CD4-positive, alpha-beta T cell treated with Interleukin-2 at 100 ng/mL for 4 hours (primary cell): ENCODE data around the gene AGAP1.

Experiments
- DNase-seq: peaks from one replicate; pipeline ENCODE4 v3.0.0-alpha.2; 2020; ENCODE audit warnings: low spot score

AGAP1 gene

DNA sequence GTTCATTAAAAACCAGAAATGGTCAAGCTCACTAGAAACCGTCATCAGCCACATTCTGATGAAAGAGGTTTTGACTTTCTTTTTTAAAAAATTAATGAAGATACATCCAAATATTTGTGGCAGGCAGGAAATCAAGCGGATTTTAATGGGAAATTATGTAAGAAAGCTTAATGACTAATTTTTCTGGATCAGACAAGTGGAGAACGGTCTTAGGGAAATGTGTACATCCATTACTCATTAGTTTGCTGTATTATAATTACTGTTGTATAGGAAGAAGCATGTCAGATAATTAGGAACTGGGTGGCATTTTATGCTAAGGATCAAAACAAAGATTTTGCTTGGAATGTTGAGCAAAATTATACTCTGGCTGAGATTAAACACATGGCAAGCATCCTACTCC lies 39.4 kb downstream of the AGAP1 start:
- DNase-seq: no peak

DNA sequence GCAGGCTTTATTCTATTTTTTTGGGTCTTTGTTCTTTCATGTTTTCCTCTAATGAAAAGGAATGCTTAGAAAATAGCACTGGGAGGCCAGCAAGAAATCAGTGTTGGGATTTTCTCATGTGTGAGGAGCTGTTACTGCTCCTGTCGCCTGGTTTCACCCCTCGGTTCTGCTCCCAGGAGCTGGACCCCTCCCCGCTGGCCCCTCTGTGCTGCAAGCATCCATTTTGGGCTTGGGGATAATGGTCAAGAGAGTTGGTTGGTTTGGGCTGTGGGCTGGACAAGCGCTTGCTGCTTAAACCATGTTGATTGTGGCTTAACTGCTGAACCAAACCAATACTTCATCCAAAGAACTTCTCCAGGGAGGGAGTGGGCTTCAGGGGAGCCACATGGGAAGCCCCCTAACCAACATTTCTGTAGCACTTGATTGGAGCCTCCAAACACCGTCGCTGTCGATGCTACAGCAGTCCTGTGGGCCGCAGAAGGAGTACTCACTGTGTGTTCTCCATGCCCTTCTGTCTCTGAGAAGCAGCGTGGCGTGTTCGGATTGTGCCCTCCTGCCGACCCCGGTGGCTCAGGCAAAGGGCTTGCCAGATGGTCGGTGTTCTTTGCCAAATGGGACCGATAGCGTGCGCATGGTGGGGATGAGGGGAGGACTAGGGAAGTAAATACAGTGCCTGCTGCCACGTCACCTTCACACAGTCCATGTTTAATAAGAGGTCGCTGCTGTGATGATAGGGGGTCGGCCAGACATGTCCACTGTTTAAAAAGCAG lies 40.0 kb downstream of the AGAP1 start:
- no peak for DNase-seq

DNA sequence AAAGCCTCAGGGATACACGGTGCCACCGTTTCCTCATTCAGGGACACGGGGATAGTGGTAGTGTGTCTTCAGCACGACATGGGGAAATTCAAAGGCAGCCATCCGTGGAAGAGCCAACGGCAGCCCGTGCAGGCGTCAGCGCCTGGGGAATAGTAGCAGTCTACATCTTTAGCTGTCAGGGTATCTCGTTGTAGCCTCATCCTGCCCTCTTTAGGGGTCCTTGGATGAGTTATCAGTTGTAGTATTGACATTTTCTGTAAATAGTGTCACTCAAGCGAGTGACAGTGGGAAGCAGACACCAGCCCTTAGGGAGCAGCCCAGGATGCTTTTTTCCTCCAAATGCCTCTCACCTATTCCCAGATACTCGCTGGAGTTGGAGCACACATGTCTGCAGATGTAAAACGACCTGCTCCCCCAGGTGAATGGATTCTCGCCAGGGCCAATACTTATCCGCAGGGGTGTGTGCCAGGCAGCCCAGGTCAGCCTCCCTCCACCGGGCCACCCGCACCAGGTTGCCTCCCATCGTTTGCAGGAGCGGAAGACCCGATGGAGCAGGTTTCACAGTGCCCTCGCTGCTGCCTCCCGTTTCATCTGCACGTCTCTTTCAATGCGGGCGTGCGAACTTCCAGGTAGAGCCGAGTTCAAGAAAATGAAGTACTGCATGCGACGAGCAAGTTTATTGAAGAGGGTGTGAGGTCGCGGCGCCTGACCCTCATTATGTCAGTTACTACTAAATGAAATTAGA lies 41.0 kb downstream of the AGAP1 start:
- no peak for DNase-seq

DNA sequence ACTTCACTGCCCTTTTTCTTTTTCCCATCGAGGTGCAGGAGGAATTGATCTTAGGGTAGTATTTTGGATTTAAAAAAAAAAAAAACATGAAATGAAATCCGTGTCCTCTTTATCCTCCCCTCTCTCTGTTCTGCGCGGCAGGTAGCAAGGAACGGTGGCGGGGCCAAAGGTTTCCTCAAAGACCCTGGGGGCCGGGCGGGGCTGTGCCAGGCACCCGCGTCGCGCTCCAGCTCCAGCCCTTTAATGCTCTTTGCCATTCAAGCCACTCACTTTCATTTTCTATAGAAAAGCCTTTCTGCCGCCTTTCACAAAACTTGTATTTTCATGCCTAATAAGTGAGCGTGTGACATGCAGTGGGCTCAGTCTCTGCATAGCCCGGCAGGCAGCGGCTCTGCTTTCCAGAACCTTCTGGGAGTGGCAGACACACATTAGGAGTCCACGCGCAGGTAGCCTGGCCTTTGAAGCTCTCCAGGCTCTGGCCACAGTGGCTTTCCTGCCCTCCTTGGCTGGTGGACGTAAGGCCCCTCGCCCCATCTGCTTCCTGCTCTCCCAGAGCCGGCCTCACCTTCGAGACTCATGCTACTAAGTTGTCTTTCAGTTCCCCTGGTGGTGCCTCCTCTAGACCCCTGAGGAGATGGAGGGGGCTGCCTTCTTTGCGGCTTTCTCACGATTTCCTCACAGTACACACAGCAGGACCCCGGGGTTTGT lies 41.7 kb downstream of the AGAP1 start:
- no peak for DNase-seq

DNA sequence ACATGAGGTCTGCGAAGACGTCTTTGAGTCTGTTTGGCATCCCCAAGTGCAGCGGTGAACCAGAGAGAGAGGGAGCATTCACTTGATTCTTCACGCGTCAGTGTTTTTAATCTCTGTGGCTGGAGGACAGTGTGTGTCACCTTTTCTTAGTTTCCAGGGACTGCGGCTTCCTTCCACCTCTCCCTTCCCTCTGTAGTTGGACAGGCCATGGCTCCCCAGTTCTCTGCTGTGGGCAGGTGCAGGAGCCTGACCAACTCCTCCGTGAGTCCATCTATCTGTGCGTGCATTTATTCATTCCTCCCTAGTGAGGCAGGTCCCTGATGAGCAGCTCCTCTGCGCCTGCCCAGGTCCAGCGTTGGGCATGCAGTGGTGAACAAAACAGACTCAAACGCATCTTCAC lies 42.9 kb downstream of the AGAP1 start:
- no peak for DNase-seq

DNA sequence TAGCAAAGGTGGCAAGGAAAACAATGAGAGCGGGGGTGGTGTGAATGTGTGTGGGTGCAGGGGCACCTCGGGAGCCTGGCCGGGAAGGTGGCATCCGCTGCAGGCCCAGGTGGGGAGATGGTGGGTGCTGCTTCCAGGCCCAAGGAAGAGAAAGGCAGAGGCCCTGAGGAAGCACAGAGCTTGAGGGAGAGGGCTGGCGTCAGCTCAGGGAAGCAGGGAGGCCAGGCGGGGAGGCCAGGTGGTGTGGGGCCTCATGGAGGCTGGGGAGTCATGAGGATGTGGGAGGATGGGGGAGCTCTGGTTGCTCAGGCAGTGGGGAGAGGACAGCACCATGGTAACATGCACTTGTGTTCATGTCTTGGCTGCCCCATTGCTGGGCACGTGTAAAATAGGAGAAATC lies 43.3 kb downstream of the AGAP1 start:
- no peak for DNase-seq

DNA sequence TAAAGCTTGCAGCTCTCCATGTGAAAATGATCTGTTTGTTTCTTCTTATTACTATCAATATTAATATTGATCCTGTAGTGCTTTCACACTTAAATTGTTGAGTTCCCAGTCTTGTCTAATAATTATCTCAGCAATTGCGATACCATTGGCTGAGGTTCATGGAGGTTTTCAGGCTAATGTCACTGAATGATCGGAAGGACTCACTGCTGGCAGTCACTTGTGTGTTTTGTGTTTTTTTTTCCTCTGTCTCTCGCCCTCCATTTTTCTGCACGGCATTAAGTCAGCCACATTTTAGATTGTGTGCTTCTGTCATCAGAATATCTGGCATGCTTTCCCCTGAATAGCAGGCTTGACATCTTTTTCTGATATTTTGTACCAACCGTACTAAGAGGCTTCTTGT lies 43.7 kb downstream of the AGAP1 start:
- no peak for DNase-seq

DNA sequence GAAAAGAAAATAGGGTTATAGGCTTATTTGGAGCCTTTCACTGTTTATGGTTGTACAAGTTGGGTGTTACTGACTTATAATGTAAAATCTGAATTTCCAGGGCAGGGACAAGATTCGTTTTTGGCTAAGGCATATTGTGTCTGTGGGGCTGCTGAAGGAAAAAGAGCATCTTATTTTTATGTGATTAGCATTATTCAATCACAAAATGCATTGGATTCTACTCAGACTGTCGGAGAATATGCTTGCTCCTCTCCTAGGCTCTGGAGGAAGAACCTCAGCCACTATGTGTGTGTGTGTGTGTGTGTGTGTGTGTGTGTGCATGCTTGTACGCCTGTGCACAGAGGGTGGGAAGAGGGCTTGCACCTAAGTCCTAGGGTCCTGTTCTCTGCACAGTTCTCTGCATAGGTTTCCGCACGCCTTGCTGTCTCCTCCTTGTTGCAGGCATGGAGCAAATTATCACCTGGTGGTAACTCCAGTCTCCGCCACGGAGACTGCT lies 44.3 kb downstream of the AGAP1 start:
- DNase-seq: no peak

DNA sequence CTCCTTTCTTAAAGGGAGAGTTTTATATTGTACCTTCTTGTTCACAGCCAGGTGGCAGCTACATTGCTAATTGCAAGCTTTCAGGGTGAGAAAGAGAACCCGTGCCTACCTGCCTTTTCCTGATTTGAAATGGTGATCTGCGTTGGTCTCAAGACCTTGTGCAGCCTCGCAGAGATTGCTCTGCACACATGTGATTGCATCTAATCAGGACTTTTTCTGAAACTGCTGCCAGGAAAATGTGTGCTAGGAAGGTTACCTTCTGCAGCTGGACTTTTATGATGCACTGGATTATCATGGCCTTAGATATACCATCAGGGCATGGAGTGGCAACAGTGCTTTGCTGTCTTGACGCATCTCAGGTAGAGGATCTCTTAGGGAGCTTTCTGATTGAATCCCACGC lies 45.1 kb downstream of the AGAP1 start:
- DNase-seq: no peak

DNA sequence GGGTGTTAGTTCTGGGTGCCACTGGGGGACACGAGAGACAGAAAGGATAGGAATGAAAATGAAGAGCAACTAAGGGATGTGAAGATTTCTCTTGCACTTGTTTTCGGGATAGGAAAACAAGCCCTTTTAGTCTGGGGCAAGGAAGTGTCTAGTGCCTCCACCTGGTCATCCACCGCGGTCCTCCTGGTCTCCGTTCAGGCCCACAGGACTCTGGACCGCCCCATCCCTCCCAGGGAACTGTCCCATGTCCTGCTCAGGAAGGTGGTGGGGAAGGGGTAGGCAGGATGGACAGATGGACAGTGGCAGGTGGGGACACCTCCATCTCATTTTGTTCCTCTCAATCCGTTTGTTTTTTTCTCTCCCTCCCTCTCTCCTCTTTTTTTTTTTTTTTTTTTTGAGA lies 45.9 kb downstream of the AGAP1 start:
- DNase-seq: no peak

DNA sequence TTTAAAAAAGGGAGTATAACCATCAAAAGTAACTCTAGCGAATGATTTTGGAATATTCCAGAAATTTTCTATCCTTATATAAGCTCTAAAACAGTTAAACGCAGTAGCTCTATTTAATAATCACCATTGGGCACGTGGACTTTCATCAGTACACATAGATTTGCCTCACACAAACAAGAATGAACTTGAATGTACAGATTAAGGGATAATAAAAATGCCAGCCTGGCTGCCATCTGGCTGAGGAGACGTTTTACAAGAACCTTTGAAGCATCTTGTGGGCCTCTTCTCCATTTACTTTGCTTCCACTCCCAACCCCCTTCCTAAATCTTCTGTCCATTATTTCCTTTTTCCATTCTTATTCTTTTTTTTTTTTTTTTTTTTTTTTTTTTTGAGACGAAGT lies 47.2 kb downstream of the AGAP1 start:
- no peak for DNase-seq

DNA sequence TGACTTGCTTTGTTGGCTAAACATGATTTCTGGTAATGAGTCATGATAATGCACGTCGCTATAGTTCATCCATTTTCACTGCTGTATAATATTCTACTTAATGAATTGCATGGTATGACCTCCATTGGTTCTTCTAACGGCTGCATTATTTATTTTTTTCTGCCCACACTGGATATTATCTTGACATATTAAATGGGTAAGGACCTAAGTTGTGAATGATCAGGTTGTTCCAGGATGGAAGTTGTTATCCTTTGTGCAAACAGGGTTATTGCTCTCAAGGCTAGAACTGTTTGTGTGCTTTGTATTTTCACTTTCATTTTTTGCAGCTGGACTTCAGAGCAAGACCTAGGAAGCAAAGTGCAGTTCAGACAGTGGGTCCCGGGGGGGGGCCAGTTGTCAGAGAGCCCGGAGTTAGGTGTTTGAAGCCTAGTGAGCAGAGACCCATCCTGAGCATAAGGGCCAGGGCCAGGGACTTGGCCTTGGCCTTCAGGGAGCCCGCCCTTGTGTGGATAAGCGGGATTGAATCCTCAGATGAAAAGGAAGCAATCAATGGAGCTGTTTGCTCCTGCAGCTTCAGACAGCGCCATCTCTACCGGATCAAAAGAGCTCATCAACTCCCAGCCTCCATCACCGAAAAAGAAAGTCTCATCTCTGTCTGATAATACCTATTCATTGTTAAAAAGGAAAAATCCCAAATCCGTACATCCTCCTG lies 48.2 kb downstream of the AGAP1 start:
- no peak for DNase-seq

DNA sequence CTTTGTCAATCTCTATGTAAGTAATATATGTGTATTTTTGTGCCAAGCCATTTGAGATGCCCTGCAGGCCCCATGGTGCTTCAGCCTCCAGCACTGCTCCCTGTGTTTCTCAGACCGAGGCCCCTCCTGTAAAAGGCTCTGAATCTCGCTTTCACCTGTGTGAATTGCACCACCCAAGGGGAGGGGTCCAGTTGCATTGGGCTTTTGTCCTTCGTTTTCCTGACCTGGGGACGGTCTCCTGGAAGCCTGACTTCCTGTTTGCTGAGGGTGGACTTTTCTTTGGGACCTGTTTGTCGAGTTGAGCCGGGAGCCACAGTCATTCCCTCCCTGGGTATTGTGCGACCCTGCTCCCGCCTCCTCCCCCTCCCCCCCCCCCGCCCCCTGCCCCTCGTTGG lies 48.9 kb downstream of the AGAP1 start:
- no peak for DNase-seq

DNA sequence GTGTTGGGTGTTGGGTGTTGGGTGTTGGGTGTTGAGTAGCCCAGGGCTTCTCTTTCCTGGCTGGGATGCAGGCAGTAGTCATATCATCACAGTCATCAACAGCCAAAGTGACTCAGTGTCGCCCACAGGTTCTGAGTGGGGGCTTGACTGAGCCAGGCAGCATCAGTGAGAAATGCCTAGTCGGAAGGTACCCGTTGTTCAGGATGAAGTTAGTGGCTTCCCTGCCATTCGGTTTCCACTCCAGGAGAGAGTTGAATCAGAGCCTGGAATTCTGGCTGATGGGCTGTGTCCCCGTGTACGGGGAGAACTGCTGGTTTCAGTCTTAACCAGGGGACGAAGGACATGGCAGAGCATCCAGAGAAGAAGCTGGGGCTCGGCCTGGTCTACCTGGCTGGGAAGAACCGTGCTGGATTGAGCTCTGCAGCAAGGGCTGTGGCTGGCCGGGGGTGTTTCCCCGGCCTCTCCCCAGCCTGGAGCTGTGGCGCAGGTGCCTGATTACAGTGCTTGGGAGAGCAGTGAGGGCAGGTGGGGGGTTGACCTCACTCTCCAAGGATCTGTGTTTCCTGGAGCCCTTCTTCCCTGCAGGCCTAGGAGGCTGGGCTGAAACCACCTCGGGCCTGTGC lies 49.4 kb downstream of the AGAP1 start:
- DNase-seq: no peak

DNA sequence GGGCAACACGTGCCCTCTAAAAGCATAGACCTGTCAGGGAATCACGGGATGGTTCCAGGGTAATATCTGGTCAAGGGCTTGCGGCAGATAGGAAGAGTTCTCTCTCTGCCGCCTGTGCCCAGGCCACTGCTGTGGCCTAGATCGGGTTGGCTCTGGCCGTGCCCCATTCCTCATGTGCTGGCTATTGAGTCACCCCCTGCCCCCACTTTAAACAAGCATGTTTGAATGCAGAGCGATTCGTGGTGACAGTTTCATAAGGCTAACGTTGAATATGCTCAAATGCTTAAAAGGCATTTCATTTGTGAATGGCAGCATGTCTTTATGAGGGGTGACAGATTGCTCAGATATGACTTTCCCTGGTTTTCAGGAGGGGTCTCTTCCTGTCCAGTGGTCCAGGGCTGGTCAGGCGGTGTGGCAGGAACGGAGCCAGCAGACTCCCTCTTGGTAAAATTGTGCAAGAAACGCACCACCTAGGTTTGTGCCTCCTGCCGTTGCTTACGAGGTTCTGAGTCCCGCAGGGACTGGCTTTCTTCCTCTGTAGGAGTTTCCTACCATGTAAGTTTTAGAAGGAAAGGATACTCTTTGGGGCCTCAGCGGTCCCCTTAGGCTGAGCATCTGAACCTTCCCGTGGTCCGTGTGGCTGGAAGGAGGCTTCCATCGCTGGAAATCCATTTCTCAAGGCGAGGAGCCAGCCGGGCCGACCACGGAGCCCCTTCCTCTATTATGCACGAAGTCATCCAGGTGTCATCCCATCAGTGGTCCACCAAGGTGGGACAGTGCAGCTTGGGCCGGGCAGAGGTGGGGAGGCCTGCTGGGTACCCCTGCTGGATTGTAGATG lies 50.2 kb downstream of the AGAP1 start:
- no peak for DNase-seq

DNA sequence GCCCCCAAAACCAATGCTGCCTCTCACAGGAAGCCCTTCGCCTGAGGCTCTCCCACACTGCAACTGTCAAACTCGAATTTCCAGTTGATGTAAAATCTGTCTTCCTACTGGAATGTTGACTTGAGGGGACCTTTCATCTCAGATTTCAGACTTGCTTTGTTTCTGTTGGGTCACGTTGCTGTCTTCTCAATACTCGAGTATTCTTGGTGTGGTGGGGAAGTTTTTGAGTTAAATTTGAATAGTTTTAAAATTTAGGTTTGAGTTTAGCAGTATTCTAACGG lies 50.8 kb downstream of the AGAP1 start:
- DNase-seq: no peak

DNA sequence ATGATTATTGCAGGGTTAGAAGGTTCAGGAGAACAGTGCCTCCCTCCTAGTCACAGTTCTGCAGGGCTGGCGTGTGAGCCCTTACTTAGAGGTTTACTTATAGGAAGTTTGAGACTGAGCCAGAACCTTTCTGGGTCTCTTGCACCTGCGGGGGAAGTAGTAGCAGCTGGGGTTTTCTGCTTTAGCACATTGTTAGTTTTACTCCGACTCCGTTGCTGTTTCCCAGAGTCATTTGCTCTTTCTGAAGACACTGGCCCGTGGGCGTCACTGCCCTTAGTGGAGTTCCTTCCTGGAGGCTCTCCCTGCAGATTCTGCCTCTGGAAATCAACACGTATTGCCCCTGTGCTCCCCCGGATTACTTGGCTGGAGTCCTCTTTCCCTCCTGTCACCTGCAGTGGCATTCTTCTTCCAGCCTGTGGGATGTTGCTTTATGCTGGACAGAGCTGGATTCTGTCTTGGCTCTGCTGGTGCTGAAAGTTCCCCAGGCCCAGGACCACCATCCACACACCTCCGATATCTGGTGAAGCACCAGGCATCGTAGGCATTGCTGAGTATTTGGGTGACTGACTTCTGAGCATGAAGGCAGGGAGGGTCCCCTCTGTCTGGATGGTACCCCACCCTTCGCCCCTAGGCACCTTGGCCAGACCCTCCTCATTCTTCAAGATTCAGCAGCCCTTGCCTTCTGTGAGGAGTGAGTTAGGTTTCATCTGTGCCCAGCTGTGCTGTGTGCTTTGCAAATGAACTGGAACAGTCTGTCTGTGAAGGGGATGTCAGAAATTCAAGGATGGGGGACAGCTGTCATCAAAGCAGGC lies 51.7 kb downstream of the AGAP1 start:
- no peak for DNase-seq

DNA sequence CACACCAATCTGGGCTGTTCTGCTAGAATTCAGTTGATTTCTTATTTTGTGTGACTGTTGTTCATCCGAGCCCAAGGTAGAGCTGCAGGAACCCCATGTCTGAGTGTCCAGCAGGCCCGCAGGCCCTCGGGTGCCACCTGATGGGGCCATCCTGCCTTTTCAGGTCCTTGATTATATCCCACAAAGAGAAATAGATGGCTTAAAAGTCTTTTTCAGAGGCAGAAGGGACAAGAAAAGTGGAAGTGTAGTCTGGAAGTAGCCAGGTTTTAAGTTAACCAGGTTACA lies 52.2 kb downstream of the AGAP1 start:
- DNase-seq: no peak

DNA sequence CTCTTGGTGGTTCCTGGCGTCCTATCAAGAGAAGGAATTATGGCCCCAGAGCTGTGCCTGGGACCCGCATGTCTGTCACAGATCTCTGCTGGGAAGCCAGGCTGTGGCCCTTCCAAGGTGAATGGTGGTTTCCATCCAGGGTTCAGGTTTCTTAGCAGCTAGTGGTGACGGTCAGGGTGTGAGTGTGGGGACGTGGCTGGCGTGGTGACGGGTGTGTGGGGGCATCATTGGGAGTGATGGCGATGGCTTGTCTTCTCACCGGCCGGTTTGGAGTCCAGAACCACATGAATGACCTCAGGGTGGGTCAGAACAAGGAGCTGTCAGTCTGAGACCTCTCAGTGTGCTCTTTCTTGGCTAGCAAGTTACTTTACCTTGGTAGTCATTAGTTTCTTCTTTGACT lies 52.6 kb downstream of the AGAP1 start:
- no peak for DNase-seq

DNA sequence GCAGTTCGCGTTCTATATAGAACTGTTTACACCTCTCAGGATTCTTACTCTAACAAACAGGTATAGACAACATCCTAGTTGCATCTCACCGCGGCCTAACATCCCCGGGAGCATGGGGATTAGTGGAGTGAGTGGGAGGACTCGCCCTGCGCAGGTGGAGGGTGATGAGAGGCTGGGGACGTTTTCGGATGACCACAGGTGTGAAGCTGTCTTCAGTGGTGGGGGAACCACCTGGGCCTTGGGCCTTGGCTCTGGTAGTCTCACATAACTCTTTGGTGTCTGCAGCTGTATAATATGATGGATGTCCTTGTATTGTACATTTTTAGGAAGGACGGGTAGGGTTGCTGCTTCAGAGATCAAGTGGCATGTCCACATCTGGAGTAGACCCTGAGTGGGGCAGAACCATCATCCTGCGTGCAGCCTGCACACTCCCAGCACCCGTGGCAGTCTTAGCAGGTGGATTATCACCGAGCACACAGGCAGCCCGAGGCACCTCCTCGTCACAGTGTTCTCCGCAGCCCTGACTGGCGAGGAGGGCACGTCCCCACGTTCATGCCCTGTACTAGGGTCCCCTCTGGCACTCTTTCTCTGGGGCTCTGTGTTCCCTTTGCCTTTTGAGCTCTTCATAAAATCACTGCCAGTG lies 56.0 kb downstream of the AGAP1 start:
- DNase-seq: no peak
